Left lung (tissue), 10 donors: ENCODE measurements around the gene APOD. TPM values are rescaled to one million over a fixed set of nuclear protein-coding genes. Genes with fewer than 3 reads are reported as not detected.
A peak's percentile ranks its signal among the peaks of the same experiment; 100 is the strongest.

Source experiments
- ATAC-seq: fragments of 200-7000 bp; cut with Tn5 transposase; one replicate; pipeline ENCODE4 v1.9.1; 2020; ENCODE audit warnings: moderate library complexity
- DNase-seq, 4 donors: peaks; one replicate each; pipeline ENCODE4 v3.0.0-alpha.2; 2013 to 2020
- H3K27ac ChIP-seq, 2 donors: fragments of 200-600 bp; sonication (generic) in 1 of 2; one replicate each; pipeline versions ENCODE4 v1.5.0 to v1.8.0; 2020 to 2021
- H3K27me3 ChIP-seq, 2 donors: fragments of 200-600 bp; sonication (generic) in 1 of 2; one replicate each; pipeline versions ENCODE4 v1.5.0 to v1.8.0; 2020 to 2021
- H3K36me3 ChIP-seq, 2 donors: fragments of 200-600 bp; sonication (generic) in 1 of 2; one replicate each; pipeline versions ENCODE4 v1.5.0 to v1.8.0; 2020 to 2021
- H3K4me1 ChIP-seq, 2 donors: fragments of 200-600 bp; one replicate each; pipeline ENCODE4 v1.8.0; 2021
- H3K4me3 ChIP-seq, 2 donors: fragments of 200-600 bp; sonication (generic) in 1 of 2; one replicate each; pipeline versions ENCODE4 v1.5.0 to v1.8.0; 2020 to 2021; ENCODE audit warnings: mild to moderate bottlenecking in 1 of 2
- H3K9me3 ChIP-seq, 2 donors: fragments of 200-600 bp; sonication (generic) in 1 of 2; one replicate each; pipeline versions ENCODE4 v1.5.0 to v1.8.0; 2020 to 2021
- intact Hi-C, 2 donors: fragments of 100-400 bp; cut with DNase I; formaldehyde crosslinking; loops; one replicate each; pipeline versions ENCODE4 v1.11.2 to v1.14.2; 2022
- polyA plus RNA-seq, 6 donors: library from polyadenylated mRNA; unstranded; fragments of 120-200 nt; gene quantifications; one replicate each; pipeline ENCODE4 v1.2.1, GENCODE V29; 2013; ENCODE audit not compliant: insufficient read length in 6 of 6
- total RNA-seq, 2 donors: library from RNA; stranded (reverse); fragmentation: NEBNext Ultra II Directional; extraction: Animal tissue kit (Norgen Biotek cat#: 25700); gene quantifications; one replicate each; pipeline ENCODE4 v1.2.1, GENCODE V29; 2021
- TF ChIP-seq, protein P1 (sequence below), 2 donors: fragments of 200-600 bp; sonication (generic) in 1 of 2; IDR thresholded peaks; one replicate each; pipeline versions ENCODE4 v1.5.0 to v1.8.0; 2021; ENCODE audit warnings: antibody characterized with exemption in 2 of 2
- donor health status: DM: no; HTN: yes; CAD: no.
- donor health status: DM: no; HTN: no; CAD: no.

The APOD gene
- total and polyA plus RNA-seq, 8 donors = 3.5 to 25.5 (median 5.0) TPM

GRCh38 chr3:195546130-195546560, 37.6 kb downstream of the APOD start:
- ATAC-seq (no peak), DNase-seq (no peak)
- peaks cover 5 to 55% of the 10 kb centered on the region in 2 donors for H3K4me1 ChIP-seq

GRCh38 chr3:195544634-195545033, 39.1 kb downstream of the APOD start:
- TF ChIP-seq, protein P1, sequence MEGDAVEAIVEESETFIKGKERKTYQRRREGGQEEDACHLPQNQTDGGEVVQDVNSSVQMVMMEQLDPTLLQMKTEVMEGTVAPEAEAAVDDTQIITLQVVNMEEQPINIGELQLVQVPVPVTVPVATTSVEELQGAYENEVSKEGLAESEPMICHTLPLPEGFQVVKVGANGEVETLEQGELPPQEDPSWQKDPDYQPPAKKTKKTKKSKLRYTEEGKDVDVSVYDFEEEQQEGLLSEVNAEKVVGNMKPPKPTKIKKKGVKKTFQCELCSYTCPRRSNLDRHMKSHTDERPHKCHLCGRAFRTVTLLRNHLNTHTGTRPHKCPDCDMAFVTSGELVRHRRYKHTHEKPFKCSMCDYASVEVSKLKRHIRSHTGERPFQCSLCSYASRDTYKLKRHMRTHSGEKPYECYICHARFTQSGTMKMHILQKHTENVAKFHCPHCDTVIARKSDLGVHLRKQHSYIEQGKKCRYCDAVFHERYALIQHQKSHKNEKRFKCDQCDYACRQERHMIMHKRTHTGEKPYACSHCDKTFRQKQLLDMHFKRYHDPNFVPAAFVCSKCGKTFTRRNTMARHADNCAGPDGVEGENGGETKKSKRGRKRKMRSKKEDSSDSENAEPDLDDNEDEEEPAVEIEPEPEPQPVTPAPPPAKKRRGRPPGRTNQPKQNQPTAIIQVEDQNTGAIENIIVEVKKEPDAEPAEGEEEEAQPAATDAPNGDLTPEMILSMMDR (IDR thresholded peaks at IDR 0.05) = no peak
- intact Hi-C loops = no loop called here

More at GRCh38 chr3:195546130-195546560, 37.6 kb downstream of the APOD start:
- Histone ChIP-seq H3K4me3 (no peak overlapping the region), H3K27ac (peak overlapping the region in 1 of 2 donors; percentile 26), H3K9me3 (no peaks in the 10 kb centered on the region), H3K36me3 (no peaks in the 10 kb centered on the region), H3K27me3 (peaks cover 0 to 8% of the 10 kb centered on the region in 2 donors)
- intact Hi-C loops = no loop called here
- TF ChIP-seq, protein P1 (IDR thresholded peaks at IDR 0.05) = no peak

GRCh38 chr3:195544230-195544536, 39.6 kb downstream of the APOD start:
- H3K4me3 ChIP-seq = no peak overlapping the region
- DNase-seq (no peak), ATAC-seq (no peak)
- peaks cover 5 to 60% of the 10 kb centered on the region in 2 donors for H3K4me1 ChIP-seq
- H3K27me3 ChIP-seq = peaks cover 0 to 8% of the 10 kb centered on the region in 2 donors
- H3K36me3 ChIP-seq = no peaks in the 10 kb centered on the region
- intact Hi-C loops = no loop called here
- H3K9me3 ChIP-seq = no peaks in the 10 kb centered on the region
- H3K27ac ChIP-seq = no peak overlapping the region
- TF ChIP-seq, protein P1 (IDR thresholded peaks at IDR 0.05) = no peak

More at GRCh38 chr3:195544634-195545033, 39.1 kb downstream of the APOD start:
- H3K4me3 ChIP-seq = no peak overlapping the region
- no peak overlapping the region for H3K27ac ChIP-seq
- H3K4me1 ChIP-seq = peaks cover 5 to 57% of the 10 kb centered on the region in 2 donors
- ATAC-seq (no peak), DNase-seq (peak in 1 of 4 donors; percentile 22)
- peaks cover 0 to 8% of the 10 kb centered on the region in 2 donors for H3K27me3 ChIP-seq
- H3K9me3 ChIP-seq = no peaks in the 10 kb centered on the region
- no peaks in the 10 kb centered on the region for H3K36me3 ChIP-seq

GRCh38 chr3:195543500-195544229, 40.1 kb downstream of the APOD start:
- peaks cover 5 to 65% of the 10 kb centered on the region in 2 donors for H3K4me1 ChIP-seq
- ATAC-seq (peak; percentile 19), DNase-seq (peak in 1 of 4 donors; percentile 80)
- H3K27me3 ChIP-seq = peaks cover 0 to 8% of the 10 kb centered on the region in 2 donors
- peak overlapping the region; percentile 87 to 92 for H3K4me3 ChIP-seq
- TF ChIP-seq, protein P1 (IDR thresholded peaks at IDR 0.05) = no peak
- H3K9me3 ChIP-seq = no peaks in the 10 kb centered on the region
- intact Hi-C loops = no loop called here
- no peaks in the 10 kb centered on the region for H3K36me3 ChIP-seq
- peak overlapping the region; percentile 94 to 98 for H3K27ac ChIP-seq

- DNase-seq = peak; percentile 92 to 97 (median 96)
- Histone ChIP-seq H3K4me1 (peaks cover 5 to 70% of the 10 kb centered on the region in 2 donors), H3K36me3 (no peaks in the 10 kb centered on the region), H3K9me3 (no peaks in the 10 kb centered on the region), H3K27me3 (peaks cover 0 to 8% of the 10 kb centered on the region in 2 donors), H3K27ac (peak within 1 kb of the TSS; percentile 94 to 98), H3K4me3 (peak within 1 kb of the TSS; percentile 87 to 92)
- TF ChIP-seq, protein P1 (IDR thresholded peaks at IDR 0.05) = peak in 1 of 2 donors; percentile 13
- peak; percentile 96 for ATAC-seq
- intact Hi-C loops = no loop called here
Measured at GRCh38 chr3:195542698-195543499, 40.8 kb downstream of the APOD start, which contains the start of gene PPP1R2. PPP1R2 (minus strand) TSS chr3:195543325; CDS start chr3:195543025, 300 bp downstream.
